MM.1S (cell line): ENCODE data around the gene SLC4A4.

Experiments
- DNase-seq: peaks from one replicate; pipeline ENCODE4 v3.0.0-alpha.2; 2015
- H2AFZ ChIP-seq: fragments of 300-600 bp; sonication (generic); 2 replicates; pipeline ENCODE4 v1.6.0; 2016; ENCODE audit warnings: antibody characterized with exemption, low read length
- H3F3A ChIP-seq: fragments of 300-600 bp; sonication (generic); 2 replicates; pipeline ENCODE4 v1.6.1; 2016; ENCODE audit warnings: mild to moderate bottlenecking, antibody characterized with exemption, low read length, moderate library complexity, mixed read lengths; ENCODE audit not compliant: insufficient read depth
- H3K27ac ChIP-seq: fragments of 300-600 bp; sonication (generic); 2 replicates; pipeline ENCODE4 v1.5.1; 2016; ENCODE audit warnings: mild to moderate bottlenecking, low read length
- H3K27me3 ChIP-seq: fragments of 300-600 bp; sonication (generic); replicated peaks from 2 replicates; pipeline ENCODE4 v1.6.0; 2016; ENCODE audit warnings: low read length; ENCODE audit not compliant: insufficient read depth
- H3K36me3 ChIP-seq: fragments of 300-600 bp; sonication (generic); replicated peaks from 2 replicates; pipeline ENCODE4 v1.6.1; 2016; ENCODE audit warnings: mild to moderate bottlenecking, low read length, mixed read lengths; ENCODE audit not compliant: insufficient read depth
- H3K4me1 ChIP-seq: fragments of 300-600 bp; sonication (generic); 2 replicates; pipeline ENCODE4 v1.6.1; 2016; ENCODE audit warnings: low read length, mixed read lengths
- H3K4me2 ChIP-seq: fragments of 300-600 bp; sonication (generic); 2 replicates; pipeline ENCODE4 v1.6.0; 2016; ENCODE audit warnings: low read depth, low read length
- H3K4me3 ChIP-seq: fragments of 300-600 bp; sonication (generic); 2 replicates; pipeline ENCODE4 v1.5.1; 2016; ENCODE audit warnings: low read length, mixed read lengths
- H3K79me2 ChIP-seq: fragments of 300-600 bp; sonication (generic); 2 replicates; pipeline ENCODE4 v1.6.1; 2016; ENCODE audit warnings: mixed run types, low read length, mixed read lengths
- H3K9ac ChIP-seq: fragments of 300-600 bp; sonication (generic); 2 replicates; pipeline ENCODE4 v1.6.1; 2016; ENCODE audit warnings: low read length, mixed read lengths
- H3K9me2 ChIP-seq: fragments of 300-600 bp; sonication (generic); replicated peaks from 2 replicates; pipeline ENCODE4 v1.6.1; 2016; ENCODE audit warnings: mild to moderate bottlenecking, low read length, mixed read lengths; ENCODE audit not compliant: insufficient read depth
- H3K9me3 ChIP-seq: fragments of 300-600 bp; sonication (generic); replicated peaks from 2 replicates; pipeline ENCODE4 v1.6.1; 2016; ENCODE audit warnings: mild to moderate bottlenecking, low read length, mixed read lengths; ENCODE audit not compliant: insufficient read depth
- H4K20me1 ChIP-seq: fragments of 300-600 bp; sonication (generic); 2 replicates; pipeline ENCODE4 v1.6.1; 2016; ENCODE audit warnings: mild to moderate bottlenecking, low read length, moderate library complexity, mixed read lengths; ENCODE audit not compliant: insufficient read depth
- CTCF ChIP-seq: fragments of 300-600 bp; sonication (generic); IDR thresholded peaks from 2 replicates; pipeline ENCODE4 v1.5.1; 2016; ENCODE audit warnings: antibody characterized with exemption, low read length, mixed read lengths
- EZH2 ChIP-seq: fragments of 300-600 bp; sonication (generic); optimal IDR thresholded peaks from 2 replicates; pipeline ENCODE3; 2017; ENCODE audit warnings: low read depth, mild to moderate bottlenecking, antibody characterized with exemption, low read length, mixed read lengths
- EZH2phosphoT487 ChIP-seq: fragments of 300-600 bp; sonication (generic); IDR thresholded peaks from 2 replicates; pipeline ENCODE4 v1.6.1; 2018; ENCODE audit warnings: antibody characterized with exemption, low read length

The SLC4A4 gene

GRCh38 chr4:71550220-71551165, 211.7 kb downstream of the SLC4A4 start:
- H3K9me2 ChIP-seq = no peaks in the 10 kb centered on the region
- no peaks in the 10 kb centered on the region for H3K9me3 ChIP-seq
- H3K27me3 ChIP-seq = no peaks in the 10 kb centered on the region
- H4K20me1 ChIP-seq = no peaks in the 10 kb centered on the region
- H3F3A ChIP-seq = no peaks in the 10 kb centered on the region
- H3K4me3 ChIP-seq = no peak overlapping the region
- DNase-seq = no peak
- H3K4me1 ChIP-seq = no peaks in the 10 kb centered on the region
- H3K36me3 ChIP-seq = no peaks in the 10 kb centered on the region
- no peak overlapping the region for H3K27ac ChIP-seq
- H3K4me2 ChIP-seq = no peak overlapping the region
- H3K9ac ChIP-seq = no peak overlapping the region
- H3K79me2 ChIP-seq = no peaks in the 10 kb centered on the region
- no peak overlapping the region for H2AFZ ChIP-seq
- no peak for TF ChIP-seq EZH2phosphoT487
- TF ChIP-seq EZH2 = no peak
- no peak for TF ChIP-seq CTCF

- no peaks in the 10 kb centered on the region for H3K9me2 ChIP-seq
- TF ChIP-seq CTCF = peak; percentile 45
- no peak for TF ChIP-seq EZH2phosphoT487
- no peak for TF ChIP-seq EZH2
- no peak overlapping the region for H3K4me3 ChIP-seq
- no peaks in the 10 kb centered on the region for H3K79me2 ChIP-seq
- H3K36me3 ChIP-seq = no peaks in the 10 kb centered on the region
- no peaks in the 10 kb centered on the region for H3K9me3 ChIP-seq
- no peak overlapping the region for H3K4me2 ChIP-seq
- no peaks in the 10 kb centered on the region for H3K27me3 ChIP-seq
- H2AFZ ChIP-seq = no peak overlapping the region
- no peak overlapping the region for H3K9ac ChIP-seq
- H3K4me1 ChIP-seq = no peaks in the 10 kb centered on the region
- no peaks in the 10 kb centered on the region for H4K20me1 ChIP-seq
- no peaks in the 10 kb centered on the region for H3F3A ChIP-seq
- H3K27ac ChIP-seq = no peak overlapping the region
- no peak for DNase-seq
Measured at GRCh38 chr4:71553605-71554004, 214.8 kb downstream of the SLC4A4 start.

GRCh38 chr4:71554025-71554424, 215.2 kb downstream of the SLC4A4 start:
- Histone ChIP-seq H3K9ac (no peak overlapping the region), H4K20me1 (no peaks in the 10 kb centered on the region), H3K4me2 (no peak overlapping the region), H3K27ac (no peak overlapping the region), H3K4me3 (no peak overlapping the region), H3K9me2 (no peaks in the 10 kb centered on the region), H2AFZ (no peak overlapping the region), H3K79me2 (no peaks in the 10 kb centered on the region), H3K36me3 (no peaks in the 10 kb centered on the region), H3K27me3 (no peaks in the 10 kb centered on the region), H3F3A (no peaks in the 10 kb centered on the region), H3K4me1 (no peaks in the 10 kb centered on the region), H3K9me3 (no peaks in the 10 kb centered on the region)
- TF ChIP-seq EZH2phosphoT487 (no peak), EZH2 (no peak), CTCF (no peak)
- DNase-seq = no peak
